Fibroblast of the aortic adventitia (primary cell): ENCODE data around the gene CRTC3. TPM values are rescaled to one million over a fixed set of nuclear protein-coding genes. Genes with fewer than 3 reads are reported as not detected.
"Not testable (repeated sequence)": the region's sequence is repeated elsewhere in the genome, so short reads cannot be mapped to it uniquely, and the experiment has no call there.

Experiments
- DNase-seq: peaks from one replicate; pipeline ENCODE4 v3.0.0-alpha.2; 2010; ENCODE audit warnings: low read depth
- H3K4me3 ChIP-seq: 2 replicates; pipeline ENCODE4 v1.5.1; 2011; ENCODE audit warnings: low read depth, mild to moderate bottlenecking, control low read depth, low read length, moderate library complexity
- total RNA-seq: library from RNA; depleted of rRNA; stranded (reverse); fragments of >200 nt; gene quantifications from 2 replicates; pipeline ENCODE4 v1.2.3, GENCODE V29; 2012; ENCODE audit warnings: low replicate concordance
- TF ChIP-seq, protein P1 (sequence below): IDR thresholded peaks from 2 replicates; pipeline ENCODE4 v1.5.1; 2011; ENCODE audit warnings: mild to moderate bottlenecking, low read length, control low read depth, inconsistent platforms; ENCODE audit not compliant: insufficient read depth

CRTC3 gene
- total RNA-seq, 1 donor: 15.7 TPM

DNA sequence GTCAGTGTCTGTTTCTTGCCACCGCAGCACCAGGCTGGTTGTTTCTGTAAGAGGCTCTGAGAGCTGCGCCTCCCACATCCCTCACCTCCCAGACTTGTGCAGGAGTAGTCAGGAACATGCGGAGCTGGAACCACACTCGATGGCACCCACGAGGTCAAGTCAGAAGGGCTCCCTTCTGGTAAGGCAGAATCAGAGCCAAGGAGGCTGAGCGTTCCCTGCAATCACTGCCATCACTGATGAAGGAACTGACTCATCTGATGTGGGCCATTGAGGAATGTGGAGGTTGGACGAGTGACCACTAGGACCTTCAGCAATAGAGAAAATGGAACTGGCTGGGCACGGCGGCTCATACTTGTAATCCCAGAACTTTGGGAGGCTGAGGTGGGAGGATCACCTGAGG, 151.8 kb downstream of the CRTC3 start:
- DNase-seq: peak; percentile 93
- H3K4me3 ChIP-seq: no peak overlapping the region
- TF ChIP-seq, protein P1, sequence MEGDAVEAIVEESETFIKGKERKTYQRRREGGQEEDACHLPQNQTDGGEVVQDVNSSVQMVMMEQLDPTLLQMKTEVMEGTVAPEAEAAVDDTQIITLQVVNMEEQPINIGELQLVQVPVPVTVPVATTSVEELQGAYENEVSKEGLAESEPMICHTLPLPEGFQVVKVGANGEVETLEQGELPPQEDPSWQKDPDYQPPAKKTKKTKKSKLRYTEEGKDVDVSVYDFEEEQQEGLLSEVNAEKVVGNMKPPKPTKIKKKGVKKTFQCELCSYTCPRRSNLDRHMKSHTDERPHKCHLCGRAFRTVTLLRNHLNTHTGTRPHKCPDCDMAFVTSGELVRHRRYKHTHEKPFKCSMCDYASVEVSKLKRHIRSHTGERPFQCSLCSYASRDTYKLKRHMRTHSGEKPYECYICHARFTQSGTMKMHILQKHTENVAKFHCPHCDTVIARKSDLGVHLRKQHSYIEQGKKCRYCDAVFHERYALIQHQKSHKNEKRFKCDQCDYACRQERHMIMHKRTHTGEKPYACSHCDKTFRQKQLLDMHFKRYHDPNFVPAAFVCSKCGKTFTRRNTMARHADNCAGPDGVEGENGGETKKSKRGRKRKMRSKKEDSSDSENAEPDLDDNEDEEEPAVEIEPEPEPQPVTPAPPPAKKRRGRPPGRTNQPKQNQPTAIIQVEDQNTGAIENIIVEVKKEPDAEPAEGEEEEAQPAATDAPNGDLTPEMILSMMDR: no peak

DNA sequence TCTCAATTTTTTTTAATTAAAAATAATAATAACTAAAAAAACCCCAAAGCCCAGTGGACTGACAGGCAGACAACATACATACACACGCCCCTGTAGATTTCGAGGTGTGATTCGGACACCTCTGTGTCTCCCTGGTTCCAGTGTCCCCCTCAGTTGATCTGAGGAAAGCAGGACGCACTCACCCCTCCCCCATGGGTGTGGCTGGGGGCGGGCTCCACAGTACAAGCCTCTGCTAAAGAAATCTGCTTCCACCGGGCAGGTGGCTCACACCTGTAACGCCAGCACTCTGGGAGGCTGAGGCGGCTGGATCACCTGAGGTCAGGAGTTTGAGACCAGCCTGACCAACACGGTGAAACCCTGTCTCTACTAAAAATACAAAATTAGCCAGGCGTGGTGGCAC, 153.6 kb downstream of the CRTC3 start:
- TF ChIP-seq, protein P1: no peak
- no peak for DNase-seq
- no peak overlapping the region for H3K4me3 ChIP-seq

DNA sequence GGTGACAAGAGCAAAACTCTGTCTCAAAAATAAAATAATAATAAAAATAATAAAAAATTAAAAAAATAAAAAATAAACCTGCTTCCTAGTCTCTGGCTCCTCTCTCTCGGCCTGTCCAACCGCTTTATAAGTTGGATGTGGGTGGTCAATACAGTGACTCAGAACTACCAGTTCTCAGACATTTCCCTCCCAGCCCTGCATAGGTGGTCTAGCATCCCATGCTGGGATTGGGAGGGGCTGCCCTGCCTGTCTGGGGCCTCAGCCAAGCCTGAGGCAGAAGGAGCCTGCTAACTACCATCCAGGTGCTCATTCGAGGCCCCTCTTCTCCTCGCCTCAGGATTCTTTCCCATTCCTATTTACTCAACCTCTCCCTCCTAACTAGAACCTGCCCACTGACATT, 154.2 kb downstream of the CRTC3 start:
- no peak for DNase-seq
- TF ChIP-seq, protein P1: no peak
- H3K4me3 ChIP-seq: no peak overlapping the region

DNA sequence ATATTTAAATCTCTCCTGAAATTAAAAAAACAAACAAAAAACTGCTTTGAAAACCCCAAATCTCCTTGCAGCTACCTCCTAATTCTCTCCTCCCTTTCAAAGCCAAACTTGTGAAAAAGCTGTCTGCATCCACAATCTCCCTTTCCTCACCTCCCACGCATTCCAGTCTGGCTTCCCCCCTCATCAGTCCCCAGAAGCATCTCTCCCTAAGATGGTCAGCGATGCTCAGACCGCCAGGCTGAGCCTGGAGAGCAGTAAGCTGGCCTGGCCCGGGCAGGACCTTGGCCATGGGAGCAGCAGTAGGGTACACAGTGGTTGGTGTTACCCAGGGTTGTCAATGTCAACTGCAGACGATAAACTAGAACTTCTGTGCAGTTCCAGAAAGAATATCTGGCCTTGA, 154.6 kb downstream of the CRTC3 start:
- H3K4me3 ChIP-seq: no peak overlapping the region
- no peak for DNase-seq
- TF ChIP-seq, protein P1: no peak

DNA sequence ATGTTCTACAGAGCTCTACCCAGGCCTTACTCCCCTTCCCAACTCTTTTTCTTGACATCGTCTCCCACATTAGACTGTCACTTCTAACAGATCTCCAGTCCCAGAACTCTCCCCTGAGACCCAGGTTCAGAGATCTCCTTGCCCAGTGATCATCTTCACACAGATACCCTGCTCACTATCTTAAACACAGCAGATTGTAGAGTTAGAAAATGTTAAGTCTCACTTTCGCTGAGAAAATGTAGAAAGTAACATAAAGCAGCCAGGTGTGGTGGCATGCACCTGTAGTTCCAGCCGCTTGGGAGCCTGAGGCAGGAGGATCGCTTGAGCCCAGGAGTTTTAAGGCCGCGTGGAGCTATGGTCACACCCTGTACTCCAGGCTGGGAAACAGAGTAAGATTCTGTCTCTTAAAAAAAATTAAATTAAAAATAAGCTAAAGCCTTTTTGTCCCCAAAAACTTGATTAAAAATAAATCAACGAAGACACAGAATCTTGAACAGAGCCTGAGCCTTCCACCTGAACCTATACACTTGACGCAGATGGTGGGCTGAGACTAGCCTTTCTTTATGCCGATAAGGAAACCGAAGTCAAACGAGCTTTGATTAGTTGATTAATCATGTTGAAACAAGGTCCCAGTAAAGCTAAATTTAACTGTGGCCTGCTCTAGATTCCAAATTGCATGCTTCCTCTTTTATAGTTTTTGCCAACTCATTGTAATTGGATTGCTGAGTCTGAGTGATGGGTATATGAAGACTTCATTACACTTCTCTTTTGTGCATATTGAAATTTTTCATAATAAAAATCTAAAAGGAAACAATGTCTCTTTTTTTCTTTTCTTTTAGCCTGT, 156.1 kb downstream of the CRTC3 start:
- TF ChIP-seq, protein P1: no peak
- DNase-seq: no peak
- no peak overlapping the region for H3K4me3 ChIP-seq

DNA sequence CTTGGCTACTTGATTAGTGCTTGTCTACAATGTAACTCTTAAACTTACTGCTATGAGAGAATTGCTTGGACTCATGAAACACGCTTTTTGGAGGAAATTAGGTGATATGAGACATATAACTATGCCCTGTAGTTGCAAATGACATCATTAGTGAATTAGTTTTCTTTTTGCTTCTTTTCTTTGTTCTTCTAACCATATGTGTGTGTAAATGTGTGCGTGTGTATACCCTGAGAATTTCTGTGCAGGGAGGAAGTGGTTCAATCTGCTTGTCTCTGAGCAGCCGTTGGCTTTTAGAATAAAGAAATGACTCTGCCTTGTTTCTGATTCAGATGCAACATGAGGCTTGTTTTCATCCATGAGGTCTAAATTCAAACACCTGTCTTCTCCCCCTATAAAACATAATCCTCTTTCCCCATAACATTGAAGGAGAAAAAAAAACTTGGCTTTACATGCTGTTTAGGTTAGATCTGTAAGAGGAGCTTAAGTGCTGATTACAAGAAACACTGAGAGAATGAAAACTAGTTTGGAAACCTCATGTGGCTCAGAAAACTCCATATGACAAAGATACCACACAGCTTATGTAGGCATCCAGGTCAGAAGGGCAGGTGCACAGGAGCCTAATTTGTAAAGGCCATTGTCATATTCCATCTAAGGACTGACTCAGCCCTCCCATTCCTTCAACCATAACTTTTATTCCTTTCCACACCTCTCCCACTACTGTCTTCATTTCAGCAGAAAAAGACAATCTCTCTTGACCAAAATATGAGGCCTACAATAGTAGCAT, 156.9 kb downstream of the CRTC3 start:
- H3K4me3 ChIP-seq: no peak overlapping the region
- no peak for DNase-seq
- TF ChIP-seq, protein P1: no peak

DNA sequence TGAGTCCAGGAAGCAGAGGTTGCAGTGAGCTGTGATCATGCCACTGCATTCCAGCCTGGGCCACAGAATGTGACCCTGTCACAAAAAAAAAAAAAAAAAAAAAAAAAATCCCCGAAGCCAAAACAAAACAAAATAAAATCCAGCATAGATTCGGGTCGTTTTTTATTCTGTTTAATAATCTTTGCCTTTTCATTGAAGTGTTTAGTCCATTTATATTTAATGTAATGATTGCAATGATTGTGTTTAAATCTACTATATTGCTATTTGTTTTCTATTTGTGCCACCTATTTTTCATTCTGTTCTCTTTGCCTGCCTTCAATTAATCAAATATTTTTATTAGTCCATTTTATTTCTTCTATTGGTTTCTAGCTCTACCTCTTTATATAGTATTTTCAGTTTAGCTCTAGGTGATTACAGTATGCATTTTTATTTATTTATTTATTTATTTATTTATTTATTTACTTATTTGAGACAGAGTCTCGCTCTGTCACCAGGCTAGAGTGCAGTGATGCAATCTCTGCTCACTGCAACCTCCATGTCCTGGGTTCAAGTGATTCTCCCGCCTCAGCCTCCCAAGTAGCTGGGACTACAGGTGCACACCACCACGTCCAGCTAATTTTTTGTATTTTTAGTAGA, 159.7 kb downstream of the CRTC3 start:
- H3K4me3 ChIP-seq, DNase-seq: not testable (repeated sequence)
